Measurements from ENCODE around the gene SLC6A16. TPM values are rescaled to one million over a fixed set of nuclear protein-coding genes. Genes with fewer than 3 reads are reported as not detected.

Gene SLC6A16
- total RNA-seq, 1 donor = 0.09 TPM

GRCh38 chr19:49363268-49364082 lies 38.5 kb upstream of the SLC6A16 start, which contains the start of gene DKKL1:
Gene DKKL1, plus strand, starts transcription at chr19:49363877. Its CDS starts 122 bp downstream, at chr19:49363999.
- peak; percentile 99 for DNase-seq (ENCODE audit: low read depth)
- TF ChIP-seq CTCF (IDR thresholded peaks at IDR 0.05; ENCODE audit: insufficient read depth, low read length) = no peak
- peak within 1 kb of the TSS; percentile 88 for H3K4me3 ChIP-seq (ENCODE audit: low read depth, low read length)

- H3K4me3 ChIP-seq (ENCODE audit: low read depth, low read length) = peak overlapping the region; percentile 88
- no peak for TF ChIP-seq CTCF (IDR thresholded peaks at IDR 0.05; ENCODE audit: insufficient read depth, low read length)
- no peak for DNase-seq (ENCODE audit: low read depth)
Observed at GRCh38 chr19:49362929-49363267, 37.9 kb upstream of the SLC6A16 start.

GRCh38 chr19:49362048-49362928 lies 37.3 kb upstream of the SLC6A16 start, which contains the start of gene TEAD2:
Gene TEAD2, minus strand, starts transcription at chr19:49362416. Its CDS starts 2,341 bp downstream, at chr19:49360075.
- DNase-seq (ENCODE audit: low read depth) = peak; percentile 31
- no peak for TF ChIP-seq CTCF (IDR thresholded peaks at IDR 0.05; ENCODE audit: insufficient read depth, low read length)
- peak within 1 kb of the TSS; percentile 88 for H3K4me3 ChIP-seq (ENCODE audit: low read depth, low read length)

- peak; percentile 81 for DNase-seq (ENCODE audit: low read depth)
- H3K4me3 ChIP-seq (ENCODE audit: low read depth, low read length) = peak overlapping the region; percentile 88
- no peak for TF ChIP-seq CTCF (IDR thresholded peaks at IDR 0.05; ENCODE audit: insufficient read depth, low read length)
Observed at GRCh38 chr19:49361438-49362047, 36.6 kb upstream of the SLC6A16 start.

GRCh38 chr19:49359851-49360820 lies 35.1 kb upstream of the SLC6A16 start:
- no peak overlapping the region for H3K4me3 ChIP-seq (ENCODE audit: low read depth, low read length)
- TF ChIP-seq CTCF (IDR thresholded peaks at IDR 0.05; ENCODE audit: insufficient read depth, low read length) = no peak
- DNase-seq (ENCODE audit: low read depth) = no peak
